ENCODE results near the gene KCTD2.

GRCh38 chr17:75049706-75050105, 2.7 kb downstream of the KCTD2 start:
- no peak for TF ChIP-seq CTCF (IDR thresholded peaks at IDR 0.05)
- TF ChIP-seq EP300 (IDR thresholded peaks at IDR 0.05) = no peak
- TF ChIP-seq POLR2A (IDR thresholded peaks at IDR 0.05) = no peak
